DMS53 treated with DMSO at 0.1 percent for 48 hours (cell line): ENCODE measurements around the gene FUT4.

Source experiments
- DNase-seq: peaks from one replicate; lab custom pipeline; 2025; ENCODE audit not compliant: unreplicated experiment; lab: John Stamatoyannopoulos, UW

The FUT4 gene

DNA sequence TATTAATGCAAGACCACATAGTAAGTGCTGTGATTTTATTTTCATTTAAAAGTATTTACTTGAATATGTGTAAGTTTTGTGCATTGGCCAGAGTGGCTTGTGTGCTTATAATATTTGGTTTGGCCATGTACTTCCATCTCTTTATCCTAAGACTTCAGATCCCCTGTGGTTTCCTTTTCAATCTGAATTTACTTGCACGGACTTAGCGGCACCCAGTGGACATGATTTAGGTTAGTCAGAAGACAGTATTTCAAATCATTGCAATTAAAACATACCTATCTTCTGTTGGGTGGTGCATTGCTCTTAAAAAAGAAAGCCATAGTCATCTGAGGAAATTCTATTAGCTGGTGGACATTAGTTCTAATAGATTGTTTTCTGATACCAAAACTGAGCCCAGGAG is 54.2 kb downstream of the FUT4 start:
- no peak for DNase-seq
